ENCODE results near the gene IL26. TPM values are rescaled to one million over a fixed set of nuclear protein-coding genes. Genes with fewer than 3 reads are reported as not detected.
"Not testable (repeated sequence)": the region's sequence is repeated elsewhere in the genome, so short reads cannot be mapped to it uniquely, and the experiment has no call there.

The IL26 gene
- polyA plus RNA-seq, 3 donors: not detected

- H3K27ac ChIP-seq (ENCODE audit: low read depth, low read length): no peak overlapping the region
- 71 to 86% (median 81%) methylated on average over 2 of the region's 2 CpGs for WGBS, 3 donors
These were observed 14.7 kb downstream of the IL26 start for GRCh38 chr12:68210875-68211274.

GRCh38 chr12:68209048-68209728, 16.4 kb downstream of the IL26 start:
- WGBS, 3 donors: 57 to 63% (median 57%) methylated on average over 12 of the region's 12 CpGs
- H3K27ac ChIP-seq (ENCODE audit: low read depth, low read length): not testable (repeated sequence)

- no peak overlapping the region for H3K27ac ChIP-seq (ENCODE audit: low read depth, low read length)
These were observed 18.3 kb downstream of the IL26 start for GRCh38 chr12:68207276-68207675.

GRCh38 chr12:68206446-68206845, 19.2 kb downstream of the IL26 start:
- no peak overlapping the region for H3K27ac ChIP-seq (ENCODE audit: low read depth, low read length)
- WGBS, 3 donors: 9 to 20% (median 17%) methylated on average over 1 of the region's 1 CpG

- 38 to 71% (median 67%) methylated on average over 5 of the region's 5 CpGs for WGBS, 3 donors
- H3K27ac ChIP-seq (ENCODE audit: low read depth, low read length): no peak overlapping the region
These were observed 22.1 kb downstream of the IL26 start for GRCh38 chr12:68203460-68203875.

- no peak overlapping the region for H3K27ac ChIP-seq (ENCODE audit: low read depth, low read length)
- WGBS, 3 donors: 57 to 90% (median 61%) methylated on average over 2 of the region's 2 CpGs
These were observed 24.8 kb downstream of the IL26 start for GRCh38 chr12:68200854-68201253.

- H3K27ac ChIP-seq (ENCODE audit: low read depth, low read length): no peak overlapping the region
- 78 to 96% (median 95%) methylated on average over 1 of the region's 1 CpG for WGBS, 3 donors
These were observed 26.5 kb downstream of the IL26 start for GRCh38 chr12:68199127-68199526.

- 75 to 82% (median 78%) methylated on average over 12 of the region's 12 CpGs for WGBS, 3 donors
- no peak overlapping the region for H3K27ac ChIP-seq (ENCODE audit: low read depth, low read length)
These were observed 27.0 kb downstream of the IL26 start for GRCh38 chr12:68198507-68199086.

GRCh38 chr12:68190301-68190700, 35.3 kb downstream of the IL26 start:
- H3K27ac ChIP-seq (ENCODE audit: low read depth, low read length): no peak overlapping the region

GRCh38 chr12:68189821-68190242, 35.8 kb downstream of the IL26 start:
- whole genome bisulfite sequencing, 3 donors: 75 to 79% (median 78%) methylated on average over 4 of the region's 4 CpGs
- H3K27ac ChIP-seq (ENCODE audit: low read depth, low read length): no peak overlapping the region

- no peak overlapping the region for H3K27ac ChIP-seq (ENCODE audit: low read depth, low read length)
- 62 to 80% (median 63%) methylated on average over 3 of the region's 3 CpGs for WGBS, 3 donors
These were observed 40.0 kb downstream of the IL26 start for GRCh38 chr12:68185598-68185997.

GRCh38 chr12:68180792-68181744, 44.5 kb downstream of the IL26 start:
- H3K27ac ChIP-seq (ENCODE audit: low read depth, low read length): no peak overlapping the region
- 45 to 64% (median 52%) methylated on average over 3 of the region's 3 CpGs for WGBS, 3 donors

- 66 to 84% (median 68%) methylated on average over 3 of the region's 3 CpGs for WGBS, 3 donors
- no peak overlapping the region for H3K27ac ChIP-seq (ENCODE audit: low read depth, low read length)
These were observed 46.7 kb downstream of the IL26 start for GRCh38 chr12:68178774-68179439.

- no peak overlapping the region for H3K27ac ChIP-seq (ENCODE audit: low read depth, low read length)
These were observed 47.4 kb downstream of the IL26 start for GRCh38 chr12:68178184-68178583.

- no peak overlapping the region for H3K27ac ChIP-seq (ENCODE audit: low read depth, low read length)
- WGBS, 3 donors: 88 to 91% (median 89%) methylated on average over 2 of the region's 2 CpGs
These were observed 48.0 kb downstream of the IL26 start for GRCh38 chr12:68177562-68177961.

GRCh38 chr12:68176257-68176656, 49.4 kb downstream of the IL26 start:
- H3K27ac ChIP-seq (ENCODE audit: low read depth, low read length): no peak overlapping the region

GRCh38 chr12:68175557-68176061, 50.0 kb downstream of the IL26 start:
- WGBS, 3 donors: 52 to 59% (median 53%) methylated on average over 4 of the region's 4 CpGs
- no peak overlapping the region for H3K27ac ChIP-seq (ENCODE audit: low read depth, low read length)

- 89 to 95% (median 94%) methylated on average over 3 of the region's 3 CpGs for WGBS, 3 donors
These were observed 50.8 kb downstream of the IL26 start for GRCh38 chr12:68174761-68175160.

GRCh38 chr12:68173792-68174191, 51.8 kb downstream of the IL26 start:
- no peak overlapping the region for H3K27ac ChIP-seq (ENCODE audit: low read depth, low read length)

More at GRCh38 chr12:68174761-68175160, 50.8 kb downstream of the IL26 start:
- H3K27ac ChIP-seq (ENCODE audit: low read depth, low read length): not testable (repeated sequence)

Data from adipose tissue (tissue), 3 donors.